Measurements from ENCODE around the gene TES. TPM values are rescaled to one million over a fixed set of nuclear protein-coding genes. Genes with fewer than 3 reads are reported as not detected.

Gene TES
- total RNA-seq, 2 experiments from 2014 or later: 84.8 to 97.5 TPM

DNA sequence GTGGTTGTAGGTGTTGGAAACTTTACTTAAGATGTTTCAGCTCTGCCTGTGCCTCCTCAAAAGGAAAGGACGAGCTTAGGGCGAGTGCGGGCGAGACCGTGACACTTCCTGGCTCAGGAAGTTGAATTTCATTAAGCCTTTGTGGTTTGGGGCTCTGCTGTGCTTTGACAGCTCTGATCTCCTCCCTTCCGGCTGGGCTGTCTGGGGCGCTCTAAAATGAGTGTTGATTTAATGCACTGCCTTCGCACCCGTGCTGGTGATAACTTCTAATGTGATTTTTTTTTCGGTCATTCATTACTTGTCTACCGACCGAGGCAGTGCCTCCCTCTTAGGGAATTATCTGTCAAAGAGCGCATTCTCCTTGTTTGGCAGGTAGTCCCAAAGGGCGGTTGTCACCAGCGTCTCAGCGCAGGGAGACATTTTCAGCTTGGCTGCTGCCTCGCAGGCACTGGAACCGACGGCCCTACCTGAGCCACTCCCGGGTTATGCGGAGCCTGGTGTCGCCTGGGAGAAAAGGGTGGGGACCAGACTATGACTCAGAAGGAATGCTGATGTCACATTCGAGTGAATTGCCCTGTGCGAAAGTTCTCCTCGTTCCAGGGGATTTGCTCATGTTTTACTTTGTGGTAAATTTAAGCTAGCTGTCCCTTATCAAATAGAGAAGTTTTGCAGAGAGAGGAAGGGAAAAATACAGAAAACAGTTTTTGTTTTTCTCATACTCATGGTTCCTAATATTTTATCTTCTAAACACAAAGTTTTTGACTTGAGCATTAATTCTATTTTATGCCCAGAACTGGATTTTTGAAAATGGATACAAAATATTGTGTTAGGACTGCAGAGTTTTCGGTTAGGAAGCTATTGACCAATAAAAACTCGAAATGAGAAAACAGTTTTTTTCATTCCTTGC, 920 bp downstream of the TES start:
- H3K27ac Mint-ChIP-seq: peak overlapping the region; percentile 98
- H3K36me3 Mint-ChIP-seq (ENCODE audit: low read depth): peaks cover 20% of the 10 kb centered on the region
- ATAC-seq: peak; percentile 80
- peak; percentile 87 for DNase-seq
- no peaks in the 10 kb centered on the region for H3K27me3 Mint-ChIP-seq
- H3K9me3 Mint-ChIP-seq (ENCODE audit: low read depth): no peaks in the 10 kb centered on the region
- intact Hi-C loops (cut with DNase I, micrococcal nuclease): loop anchor here (1.0 to 10.0 kb wide), 11 partner anchors 21 to 1974 kb away; partner anchors contain the start of genes CAPZA2 (in 2 of the 2), MDFIC (in 2 of the 2), LSM8 (in 1 of the 2) and ST7 (in 1 of the 2)
- CTCF ChIA-PET: interaction anchor here (1.3 to 4.0 kb wide), 10 partner anchors 8 to 35 kb away, joined by 3 to 36 read pairs (median 9); no protein-coding TSS in a partner anchor
- POLR2A ChIA-PET: interaction anchor here (0.8 to 1.6 kb wide), 5 partner anchors 8 to 575 kb away, joined by 3 to 5 read pairs (median 4); no protein-coding TSS in a partner anchor
- peaks cover 55% of the 10 kb centered on the region for H3K4me1 Mint-ChIP-seq
- H3K4me3 Mint-ChIP-seq: peak overlapping the region; percentile 97

DNA sequence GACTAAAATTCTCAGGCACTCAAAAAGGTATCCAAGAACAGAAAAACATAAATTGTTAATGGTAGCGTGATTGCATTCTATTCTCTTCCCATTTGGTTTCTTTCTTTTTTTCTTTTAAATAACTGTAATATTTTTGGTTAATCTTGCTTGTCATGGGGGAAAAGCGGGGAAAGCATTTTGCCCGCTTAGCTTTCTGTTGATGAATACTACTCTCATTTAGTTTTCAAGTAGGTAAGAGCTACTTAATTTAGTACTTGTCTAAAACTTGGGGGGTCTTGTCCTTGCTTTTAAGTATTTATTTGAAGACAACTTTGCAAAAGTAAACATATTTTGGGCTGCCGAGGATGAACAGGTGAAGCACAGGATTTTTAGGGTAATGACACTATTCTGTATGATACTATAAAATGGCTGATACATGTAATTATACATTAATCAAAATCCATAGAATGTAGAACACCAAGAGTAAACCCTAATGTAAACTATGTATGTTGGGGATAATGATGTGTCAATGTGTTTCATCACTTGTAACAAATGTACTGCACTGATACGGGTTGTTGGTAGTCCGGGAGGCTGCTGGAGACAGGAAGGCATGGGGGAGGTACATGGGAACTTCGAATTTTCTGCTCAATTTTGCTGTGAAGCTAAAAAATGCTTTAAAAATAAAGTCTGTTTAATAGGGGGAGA, 1.7 kb downstream of the TES start:
- DNase-seq (no peak), ATAC-seq (no peak)
- Mint-ChIP-seq H3K4me1 (peaks cover 59% of the 10 kb centered on the region), H3K9me3 (ENCODE audit: low read depth) (no peaks in the 10 kb centered on the region), H3K27me3 (no peaks in the 10 kb centered on the region), H3K4me3 (peak overlapping the region; percentile 97), H3K36me3 (ENCODE audit: low read depth) (peaks cover 20% of the 10 kb centered on the region), H3K27ac (peak overlapping the region; percentile 98)
- POLR2A ChIA-PET: interaction anchor here (0.8 kb wide), 1 partner anchor 21 kb away, joined by 3 read pairs; no protein-coding TSS in a partner anchor
- intact Hi-C loops (cut with DNase I, micrococcal nuclease): loop anchor here (1.0 to 10.0 kb wide), 11 partner anchors 20 to 1973 kb away; partner anchors contain the start of genes CAPZA2 (in 2 of the 2), MDFIC (in 2 of the 2), LSM8 (in 1 of the 2) and ST7 (in 1 of the 2)
- CTCF ChIA-PET: interaction anchor here (1.6 to 4.0 kb wide), 7 partner anchors 9 to 35 kb away, joined by 3 to 20 read pairs (median 11); no protein-coding TSS in a partner anchor

DNA sequence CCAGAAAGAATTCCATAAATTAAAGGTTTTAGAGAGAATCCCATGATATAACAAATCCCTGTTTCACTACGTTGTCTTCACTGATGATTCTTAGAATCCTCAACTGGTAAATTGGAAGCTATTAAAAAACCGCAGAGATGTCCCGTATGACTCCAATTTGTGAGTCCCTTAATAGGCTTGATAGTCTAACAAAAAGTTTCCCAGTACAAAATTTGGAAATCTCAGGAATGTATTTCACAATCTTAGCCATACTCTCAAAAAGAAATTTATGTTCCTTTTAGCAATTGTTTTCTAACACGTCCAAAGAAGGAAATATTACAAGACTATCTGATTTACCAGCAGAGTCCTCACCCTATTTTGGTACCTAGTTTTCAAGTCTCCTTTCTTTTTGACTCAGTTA, 2.5 kb downstream of the TES start:
- intact Hi-C loops (cut with DNase I, micrococcal nuclease): loop anchor here (5.0 to 10.0 kb wide), 5 partner anchors 742 to 1972 kb away; partner anchors contain the start of genes MDFIC (in 2 of the 2), LSM8 (in 1 of the 2) and ST7 (in 1 of the 2)
- no peaks in the 10 kb centered on the region for H3K9me3 Mint-ChIP-seq (ENCODE audit: low read depth)
- ChIA-PET POLR2A (no interaction called here), CTCF (interaction anchor here (1.0 to 4.0 kb wide), 6 partner anchors 9 to 32 kb away, joined by 3 to 20 read pairs (median 5); no protein-coding TSS in a partner anchor)
- DNase-seq (no peak), ATAC-seq (no peak)
- H3K4me3 Mint-ChIP-seq: peak overlapping the region; percentile 97
- H3K36me3 Mint-ChIP-seq (ENCODE audit: low read depth): peaks cover 20% of the 10 kb centered on the region
- H3K4me1 Mint-ChIP-seq: peaks cover 65% of the 10 kb centered on the region
- peak overlapping the region; percentile 98 for H3K27ac Mint-ChIP-seq
- no peaks in the 10 kb centered on the region for H3K27me3 Mint-ChIP-seq

DNA sequence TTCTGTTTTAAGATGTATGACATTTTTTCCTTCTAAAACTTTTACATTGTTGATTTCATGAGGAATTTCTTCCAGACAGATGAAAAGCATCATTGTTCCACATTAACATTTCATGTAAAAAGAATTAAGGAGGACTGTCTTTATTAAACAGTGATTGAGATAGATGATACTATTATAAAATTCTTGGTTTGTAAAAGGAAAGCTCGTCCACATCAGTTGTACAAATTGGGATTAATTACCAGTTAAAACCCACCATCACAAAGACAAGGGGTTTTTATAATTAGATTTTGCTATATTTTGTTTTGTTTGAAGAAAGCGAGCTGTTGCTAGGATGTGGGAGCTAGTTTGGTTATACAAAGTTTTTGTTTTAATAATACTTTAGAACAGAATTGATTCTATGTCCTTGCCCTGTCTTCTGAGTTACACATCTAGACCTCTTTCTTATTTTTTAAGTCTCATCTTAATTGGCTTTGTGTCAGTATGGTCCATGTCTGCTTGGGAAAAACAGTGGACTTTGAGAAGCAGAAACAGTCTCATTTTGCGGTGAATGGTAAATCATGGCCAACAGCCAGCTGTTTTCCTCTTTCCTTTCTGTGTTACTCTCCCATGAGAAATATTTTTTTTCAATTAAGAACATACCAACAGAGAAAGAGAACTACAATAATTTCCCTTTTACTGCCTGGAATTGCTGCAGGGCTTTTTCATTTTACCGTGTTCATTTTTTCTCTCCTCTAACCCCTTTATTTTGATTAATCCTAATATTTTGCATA, 3.2 kb downstream of the TES start:
- intact Hi-C loops (cut with DNase I, micrococcal nuclease): loop anchor here (5.0 to 10.0 kb wide), 5 partner anchors 741 to 1971 kb away; partner anchors contain the start of genes MDFIC (in 2 of the 2), LSM8 (in 1 of the 2) and ST7 (in 1 of the 2)
- H3K27me3 Mint-ChIP-seq: no peaks in the 10 kb centered on the region
- ATAC-seq: no peak
- H3K4me1 Mint-ChIP-seq: peaks cover 72% of the 10 kb centered on the region
- no peaks in the 10 kb centered on the region for H3K9me3 Mint-ChIP-seq (ENCODE audit: low read depth)
- peak overlapping the region; percentile 98 for H3K27ac Mint-ChIP-seq
- CTCF ChIA-PET: interaction anchor here (1.0 to 4.0 kb wide), 3 partner anchors 10 to 33 kb away, joined by 3 to 17 read pairs (median 3); no protein-coding TSS in a partner anchor
- DNase-seq: no peak
- POLR2A ChIA-PET: no interaction called here
- peak overlapping the region; percentile 97 for H3K4me3 Mint-ChIP-seq
- peaks cover 22% of the 10 kb centered on the region for H3K36me3 Mint-ChIP-seq (ENCODE audit: low read depth)

DNA sequence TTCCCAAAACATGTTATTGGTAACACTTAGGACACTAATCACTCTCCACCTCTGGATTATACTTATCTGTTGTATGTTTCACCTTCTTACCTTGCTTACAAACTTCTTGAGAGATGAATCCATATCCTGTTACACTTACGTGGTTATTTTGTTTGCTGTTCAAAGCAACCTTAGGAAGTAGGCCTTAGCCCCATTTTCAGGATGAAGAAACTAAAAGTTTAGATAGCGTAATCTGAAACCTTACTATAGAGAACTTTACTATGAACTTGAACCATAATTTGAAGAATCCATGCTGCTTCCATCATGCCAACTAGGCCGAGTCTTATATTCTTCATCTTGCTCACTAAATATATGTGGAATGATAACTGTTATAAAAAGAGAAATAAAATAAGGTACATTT, 4.6 kb downstream of the TES start:
- Mint-ChIP-seq H3K4me1 (peaks cover 74% of the 10 kb centered on the region), H3K27me3 (no peaks in the 10 kb centered on the region), H3K36me3 (ENCODE audit: low read depth) (peaks cover 22% of the 10 kb centered on the region), H3K4me3 (peak overlapping the region; percentile 37), H3K9me3 (ENCODE audit: low read depth) (no peaks in the 10 kb centered on the region), H3K27ac (peak overlapping the region; percentile 98)
- POLR2A ChIA-PET: no interaction called here
- ATAC-seq (no peak), DNase-seq (no peak)
- intact Hi-C loops (cut with DNase I, micrococcal nuclease): loop anchor here (1.0 to 10.0 kb wide), 6 partner anchors 9 to 1970 kb away; partner anchors contain the start of genes MDFIC (in 2 of the 2), LSM8 (in 1 of the 2) and ST7 (in 1 of the 2)
- CTCF ChIA-PET: interaction anchor here (3.1 to 3.4 kb wide), 2 partner anchors 21 to 34 kb away, joined by 17 to 24 read pairs; no protein-coding TSS in a partner anchor

DNA sequence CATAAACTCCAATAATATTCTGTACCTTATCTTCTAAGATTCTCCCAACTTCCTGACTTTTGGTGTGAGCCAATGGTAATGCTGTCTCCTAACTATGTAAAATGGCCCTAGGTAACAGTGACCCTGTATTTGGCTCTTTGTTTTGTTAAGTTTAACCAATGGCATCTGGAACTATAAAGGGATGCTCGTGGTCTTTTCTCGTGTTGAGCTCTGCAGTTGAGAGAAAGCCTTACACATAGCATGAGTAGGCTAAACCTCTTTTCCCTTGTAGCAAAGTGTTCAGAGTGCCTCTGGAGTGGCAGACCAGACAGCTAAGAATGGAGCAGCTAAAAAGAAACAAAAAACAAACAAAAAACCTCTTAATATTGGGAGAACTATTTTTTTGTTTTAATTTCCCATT, 5.2 kb downstream of the TES start:
- POLR2A ChIA-PET: interaction anchor here (0.6 kb wide), 1 partner anchor 18 kb away, joined by 3 read pairs; no protein-coding TSS in a partner anchor
- H3K4me3 Mint-ChIP-seq: no peak overlapping the region
- intact Hi-C loops (cut with DNase I, micrococcal nuclease): loop anchor here (1.0 to 10.0 kb wide), 5 partner anchors 9 to 1969 kb away; partner anchors contain the start of genes MDFIC (in 2 of the 2), LSM8 (in 1 of the 2) and ST7 (in 1 of the 2)
- DNase-seq (no peak), ATAC-seq (no peak)
- peaks cover 77% of the 10 kb centered on the region for H3K4me1 Mint-ChIP-seq
- H3K36me3 Mint-ChIP-seq (ENCODE audit: low read depth): peaks cover 22% of the 10 kb centered on the region
- CTCF ChIA-PET: interaction anchor here (1.7 to 3.4 kb wide), 4 partner anchors 8 to 35 kb away, joined by 4 to 24 read pairs (median 14); no protein-coding TSS in a partner anchor
- peak overlapping the region; percentile 98 for H3K27ac Mint-ChIP-seq
- H3K9me3 Mint-ChIP-seq (ENCODE audit: low read depth): no peaks in the 10 kb centered on the region
- H3K27me3 Mint-ChIP-seq: no peaks in the 10 kb centered on the region

DNA sequence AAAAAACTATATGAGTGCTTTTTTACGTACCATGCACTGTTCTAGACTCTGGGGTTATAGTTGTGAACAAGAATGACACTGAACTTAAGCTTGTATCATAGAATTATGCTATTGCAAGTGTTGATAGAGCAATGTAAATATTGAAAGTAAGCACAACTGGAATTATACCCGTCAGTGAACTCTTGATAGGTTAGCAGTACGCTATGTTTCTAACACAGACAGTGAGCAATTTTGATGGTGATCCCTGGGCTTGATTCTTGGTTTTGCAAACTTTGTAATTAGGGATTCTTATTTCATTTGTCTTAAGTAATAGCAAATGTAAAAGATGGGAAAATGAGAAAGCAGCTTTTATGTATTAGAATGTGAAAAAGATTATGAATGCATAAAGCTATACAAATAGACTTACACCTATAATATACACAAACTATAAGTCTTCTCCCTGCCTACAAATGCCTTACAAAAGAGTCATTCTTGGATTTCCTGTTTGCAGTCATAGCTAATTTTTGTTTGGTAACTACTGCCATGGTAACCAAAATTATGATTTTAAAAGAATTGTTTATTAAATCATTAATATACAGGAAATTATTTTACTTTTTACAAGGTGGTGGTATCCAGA, 6.7 kb downstream of the TES start:
- no peaks in the 10 kb centered on the region for H3K27me3 Mint-ChIP-seq
- H3K27ac Mint-ChIP-seq: no peak overlapping the region
- H3K4me1 Mint-ChIP-seq: peaks cover 88% of the 10 kb centered on the region
- ATAC-seq: peak; percentile 18
- no peak for DNase-seq
- H3K9me3 Mint-ChIP-seq (ENCODE audit: low read depth): no peaks in the 10 kb centered on the region
- CTCF ChIA-PET: interaction anchor here (1.3 to 3.4 kb wide), 8 partner anchors 9 to 79 kb away, joined by 4 to 24 read pairs (median 7); no protein-coding TSS in a partner anchor
- POLR2A ChIA-PET: no interaction called here
- peaks cover 17% of the 10 kb centered on the region for H3K36me3 Mint-ChIP-seq (ENCODE audit: low read depth)
- H3K4me3 Mint-ChIP-seq: no peak overlapping the region
- intact Hi-C loops (cut with DNase I, micrococcal nuclease): loop anchor here (10.0 kb wide), 4 partner anchors 738 to 1968 kb away; partner anchors contain the start of genes MDFIC (in 2 of the 2), LSM8 (in 1 of the 2) and ST7 (in 1 of the 2)

DNA sequence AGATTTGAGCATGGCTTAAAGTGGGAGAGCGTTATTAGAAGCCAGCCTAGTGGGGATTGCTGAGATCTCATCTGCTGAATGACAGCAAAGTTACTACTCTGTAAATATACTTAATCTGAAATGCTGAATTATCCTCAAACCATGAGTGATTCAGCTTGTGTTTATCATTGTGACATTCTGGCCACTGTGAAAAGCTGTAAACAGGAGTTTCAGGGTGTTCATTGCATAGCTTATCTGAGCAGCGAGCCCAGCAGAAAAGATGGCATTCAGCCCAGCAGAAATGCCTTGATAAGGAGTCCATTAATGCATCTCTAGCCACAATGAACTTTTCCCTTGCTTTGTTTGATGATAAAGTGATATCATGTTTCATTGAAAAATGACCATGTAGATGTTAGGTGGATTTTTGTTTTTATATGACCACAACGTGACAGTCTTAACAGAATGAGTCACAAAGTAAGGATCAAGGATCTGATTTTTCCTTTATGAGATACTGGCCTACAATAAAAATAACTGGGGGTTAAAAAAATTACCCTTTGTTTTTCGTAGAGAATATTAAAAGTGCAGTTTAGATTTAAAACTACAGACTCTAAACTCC, 7.8 kb downstream of the TES start:
- Mint-ChIP-seq H3K4me3 (no peak overlapping the region), H3K4me1 (peaks cover 86% of the 10 kb centered on the region), H3K9me3 (ENCODE audit: low read depth) (no peaks in the 10 kb centered on the region), H3K27ac (peak overlapping the region; percentile 72), H3K27me3 (no peaks in the 10 kb centered on the region), H3K36me3 (ENCODE audit: low read depth) (peaks cover 12% of the 10 kb centered on the region)
- no peak for ATAC-seq
- intact Hi-C loops (cut with DNase I, micrococcal nuclease): loop anchor here (10.0 kb wide), 4 partner anchors 737 to 1967 kb away; partner anchors contain the start of genes MDFIC (in 2 of the 2), LSM8 (in 1 of the 2) and ST7 (in 1 of the 2)
- CTCF ChIA-PET: interaction anchor here (1.3 to 3.4 kb wide), 6 partner anchors 12 to 80 kb away, joined by 4 to 24 read pairs (median 7); no protein-coding TSS in a partner anchor
- no peak for DNase-seq
- POLR2A ChIA-PET: no interaction called here

DNA sequence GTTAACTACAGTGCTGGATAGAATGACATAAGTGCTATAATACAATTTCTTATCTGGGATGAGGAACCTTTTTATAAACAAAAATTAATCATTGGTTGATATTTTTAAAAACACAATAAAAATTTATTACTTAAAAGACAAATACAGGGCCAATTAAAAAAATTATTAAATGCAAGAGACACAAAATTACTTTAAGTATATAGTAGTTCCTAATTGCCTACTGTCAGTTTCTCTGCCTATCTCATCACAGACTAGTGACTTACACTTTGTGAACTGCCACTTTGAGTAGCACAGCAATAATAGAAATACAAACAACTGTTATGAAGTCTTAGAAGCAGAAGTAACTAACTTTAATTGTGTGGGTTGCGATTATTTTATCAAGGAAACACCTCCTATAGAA, 8.4 kb downstream of the TES start:
- Mint-ChIP-seq H3K4me3 (no peak overlapping the region), H3K27me3 (no peaks in the 10 kb centered on the region), H3K36me3 (ENCODE audit: low read depth) (peaks cover 12% of the 10 kb centered on the region), H3K27ac (no peak overlapping the region), H3K4me1 (peaks cover 85% of the 10 kb centered on the region), H3K9me3 (ENCODE audit: low read depth) (no peaks in the 10 kb centered on the region)
- POLR2A ChIA-PET: interaction anchor here (0.8 kb wide), 1 partner anchor 8 kb away, joined by 5 read pairs; the partner anchor contains the start of gene TES
- CTCF ChIA-PET: interaction anchor here (0.8 to 2.5 kb wide), 4 partner anchors 14 to 45 kb away, joined by 3 to 8 read pairs (median 5); no protein-coding TSS in a partner anchor
- ATAC-seq (no peak), DNase-seq (no peak)
- intact Hi-C loops (cut with DNase I, micrococcal nuclease): loop anchor here (10.0 kb wide), 4 partner anchors 736 to 1966 kb away; partner anchors contain the start of genes MDFIC (in 2 of the 2), LSM8 (in 1 of the 2) and ST7 (in 1 of the 2)

Data from activated CD4-positive, alpha-beta T cell treated with anti-CD3 and anti-CD28 coated beads for 36 hours (primary cell).